Panc1 (cell line): ENCODE measurements around the gene SEC22C. TPM values are rescaled to one million over a fixed set of nuclear protein-coding genes. Genes with fewer than 3 reads are reported as not detected.

Source experiments
- ATAC-seq: fragments of 200-7000 bp; cut with Tn5 transposase; 2 replicates; pipeline ENCODE4 v1.9.1; 2020; ENCODE audit warnings: mild to moderate bottlenecking, moderate library complexity
- BruUV-seq: library from RNA; stranded (reverse); fragments of 400-500 nt; replicated peaks from 2 replicates; lab custom pipeline; 2021; lab: Mats Ljungman, UMichigan
- CTCF ChIA-PET: fragments of 300-600 bp; sonication (Branson Sonifier 250); formaldehyde crosslinking; loops from one replicate; lab custom pipeline; 2022; ENCODE audit warnings: antibody characterized with exemption; lab: Charles Lee
- POLR2A ChIA-PET: fragments of 300-600 bp; sonication (Branson Sonifier 250); formaldehyde crosslinking; loops from one replicate; lab custom pipeline; 2022; ENCODE audit warnings: antibody characterized with exemption; lab: Charles Lee
- DNase-seq: peaks from one replicate; pipeline ENCODE4 v3.0.0-alpha.2; 2010; ENCODE audit warnings: low read depth, low spot score
- H3K27ac ChIP-seq: 2 replicates; pipeline ENCODE4 v1.5.1; 2011; ENCODE audit warnings: mild to moderate bottlenecking, low read length, inconsistent platforms
- H3K27me3 ChIP-seq: fragments of 200-500 bp; sonication (Bioruptor generic); 2 replicates; pipeline ENCODE4 v1.6.0; 2014; ENCODE audit warnings: low read length, inconsistent platforms; ENCODE audit not compliant: control insufficient read depth, insufficient read depth
- H3K36me3 ChIP-seq: fragments of 200-500 bp; sonication (Bioruptor generic); 2 replicates; pipeline ENCODE4 v1.5.1; 2014; ENCODE audit warnings: inconsistent platforms, mild to moderate bottlenecking, low read length, moderate library complexity; ENCODE audit not compliant: control insufficient read depth, insufficient read depth
- H3K4me1 ChIP-seq: 2 replicates; pipeline ENCODE4 v1.5.1; 2011; ENCODE audit warnings: inconsistent platforms, mild to moderate bottlenecking, low read length, moderate library complexity; ENCODE audit not compliant: control insufficient read depth, insufficient read depth
- H3K4me3 ChIP-seq, 2 experiments: 2 replicates each; pipeline ENCODE4 v1.5.1; 2011 to 2012; ENCODE audit warnings: low read depth in 2 of 2, low read length in 2 of 2, mild to moderate bottlenecking in 2 of 2, inconsistent platforms in 1 of 2, moderate library complexity in 1 of 2
- H3K9me3 ChIP-seq: fragments of 200-500 bp; sonication (Bioruptor generic); 2 replicates; pipeline ENCODE4 v1.5.1; 2014; ENCODE audit warnings: low read depth, mild to moderate bottlenecking, inconsistent platforms, low read length, moderate library complexity; ENCODE audit not compliant: control insufficient read depth, insufficient read depth
- CTCF ChIP-seq: fragments of 450-650 bp; IDR thresholded peaks from 2 replicates; pipeline ENCODE4 v1.5.1; 2017; ENCODE audit warnings: mild to moderate bottlenecking
- POLR2AphosphoS5 ChIP-seq: IDR thresholded peaks from 2 replicates; pipeline ENCODE4 v1.6.1; 2012; ENCODE audit warnings: mild to moderate bottlenecking, low read depth, low read length, moderate library complexity
- REST ChIP-seq, 2 experiments: IDR thresholded peaks; 2 replicates each; pipeline ENCODE4 v1.6.1; 2011 to 2012; ENCODE audit warnings: low read depth in 2 of 2, control low read depth in 1 of 2, low read length in 1 of 2, mild to moderate bottlenecking in 1 of 2, moderate library complexity in 1 of 2; ENCODE audit not compliant: insufficient read depth in 1 of 2
- SIN3A ChIP-seq: IDR thresholded peaks from 2 replicates; pipeline ENCODE4 v1.6.1; 2012; ENCODE audit warnings: low read depth, mild to moderate bottlenecking, low read length, moderate library complexity, borderline replicate concordance; ENCODE audit not compliant: insufficient read depth
- TCF7L2 ChIP-seq: IDR thresholded peaks from 2 replicates; pipeline ENCODE4 v1.6.1; 2011; ENCODE audit warnings: mild to moderate bottlenecking, low read depth, low read length, inconsistent platforms
- in situ Hi-C: cut with HindIII; loops from 2 replicates; pipeline ENCODE4 v1.10.0; 2016; ENCODE audit warnings: low sequenced_read_pairs, low pct_unique_long_range_greater_than_20kb
- intact Hi-C: fragments of 100-400 bp; cut with micrococcal nuclease; formaldehyde crosslinking; loops from one replicate; pipeline ENCODE4 v1.10.0; 2022; ENCODE audit not compliant: unreplicated experiment
- total RNA-seq: library from RNA; stranded (reverse); gene quantifications from one replicate; pipeline ENCODE4 v1.2.1, GENCODE V29; 2021; ENCODE audit not compliant: unreplicated experiment

The SEC22C gene
- total RNA-seq, 1 experiment from 2014 or later: 45.9 TPM

GRCh38 chr3:42516443-42516842, 65.3 kb downstream of the SEC22C start:
- no peak overlapping the region for H3K27ac ChIP-seq
- CTCF ChIA-PET: no interaction called here
- no TSS peak for BruUV-seq
- ATAC-seq: no peak
- TF ChIP-seq REST (IDR thresholded peaks at IDR 0.05; ENCODE audit: insufficient read depth in 1 of 2, low read depth in 2 of 2, low read length in 1 of 2) (no peak), TCF7L2 (no peak), POLR2AphosphoS5 (no peak), SIN3A (no peak), CTCF (no peak)
- H3K4me3 ChIP-seq: no peak overlapping the region
- in situ Hi-C loops: no loop called here
- intact Hi-C loops: no loop called here
- H3K27me3 ChIP-seq: no peaks in the 10 kb centered on the region
- H3K4me1 ChIP-seq: no peaks in the 10 kb centered on the region
- no peaks in the 10 kb centered on the region for H3K36me3 ChIP-seq
- DNase-seq: no peak
- POLR2A ChIA-PET: interaction anchor here (0.6 kb wide), 1 partner anchor 487 kb away, joined by 6 read pairs; no protein-coding TSS in a partner anchor
- no peaks in the 10 kb centered on the region for H3K9me3 ChIP-seq

GRCh38 chr3:42515976-42516375, 65.8 kb downstream of the SEC22C start:
- no peak for TF ChIP-seq SIN3A
- TF ChIP-seq CTCF: no peak
- no peak for TF ChIP-seq POLR2AphosphoS5
- TF ChIP-seq TCF7L2: no peak
- no peak for TF ChIP-seq REST (IDR thresholded peaks at IDR 0.05; ENCODE audit: insufficient read depth in 1 of 2, low read depth in 2 of 2, low read length in 1 of 2)
- ChIA-PET CTCF (no interaction called here), POLR2A (no interaction called here)
- H3K27me3 ChIP-seq: no peaks in the 10 kb centered on the region
- no peaks in the 10 kb centered on the region for H3K36me3 ChIP-seq
- DNase-seq (no peak), ATAC-seq (no peak)
- H3K27ac ChIP-seq: no peak overlapping the region
- H3K9me3 ChIP-seq: no peaks in the 10 kb centered on the region
- intact Hi-C loops (no loop called here), in situ Hi-C loops (no loop called here)
- H3K4me1 ChIP-seq: no peaks in the 10 kb centered on the region
- no peak overlapping the region for H3K4me3 ChIP-seq
- BruUV-seq: no TSS peak
